Esophagus squamous epithelium (tissue), 5 donors: ENCODE data around the gene TSPAN14. TPM values are rescaled to one million over a fixed set of nuclear protein-coding genes. Genes with fewer than 3 reads are reported as not detected.
A peak's percentile ranks its signal among the peaks of the same experiment; 100 is the strongest.

Experiments
- DNase-seq: peaks from one replicate; lab custom pipeline; 2025; lab: John Stamatoyannopoulos, UW
- H3K27ac ChIP-seq, 4 donors: fragments of 200-600 bp; sonication (generic); one replicate each; pipeline ENCODE4 v1.5.1; 2016 to 2019; ENCODE audit warnings: mild to moderate bottlenecking in 1 of 4
- H3K27me3 ChIP-seq, 4 donors: fragments of 200-600 bp; sonication (generic); 1 replicate in 3 of 4; 2 replicates in 1 of 4; pipeline versions ENCODE4 v1.5.1 to v1.6.0; 2017 to 2021; ENCODE audit warnings: antibody characterized with exemption in 1 of 4
- H3K36me3 ChIP-seq, 3 donors: fragments of 200-600 bp; sonication (generic); one replicate each; pipeline ENCODE4 v1.5.1; 2016 to 2019
- H3K4me1 ChIP-seq, 3 donors: fragments of 200-600 bp; sonication (generic); one replicate each; pipeline ENCODE4 v1.5.1; 2017 to 2019
- H3K4me3 ChIP-seq, 4 donors: fragments of 200-600 bp; sonication (generic); 1 replicate in 3 of 4; 2 replicates in 1 of 4; pipeline ENCODE4 v1.5.1; 2016 to 2019; ENCODE audit warnings: mild to moderate bottlenecking in 2 of 4, moderate library complexity in 1 of 4
- H3K9me3 ChIP-seq, 3 donors: fragments of 200-600 bp; sonication (generic); one replicate each; pipeline ENCODE4 v1.5.1; 2016 to 2019
- CTCF ChIP-seq, 6 experiments: fragments of 450-650 bp in 4 of 6; fragments of 200-600 bp in 2 of 6; sonication (generic) in 2 of 6; IDR thresholded peaks; one replicate each; pipeline ENCODE4 v1.5.1; 2016 to 2019; ENCODE audit warnings: antibody characterized with exemption in 6 of 6, mild to moderate bottlenecking in 4 of 6, moderate library complexity in 4 of 6
- POLR2A ChIP-seq, 4 donors: fragments of 450-650 bp; IDR thresholded peaks; one replicate each; pipeline ENCODE4 v1.6.1; 2017; ENCODE audit warnings: antibody characterized with exemption in 4 of 4, mild to moderate bottlenecking in 4 of 4, moderate library complexity in 3 of 4
- WGBS, 2 donors: methylation state at CpG; one replicate each; pipeline ENCODE4 v1.1.5; 2018; 5-methylcytosine and 5-hydroxymethylcytosine counted together
- intact Hi-C: fragments of 100-400 bp; cut with DNase I; formaldehyde crosslinking; loops from one replicate; pipeline ENCODE4 v1.15.0; 2022
- total RNA-seq, 4 donors: library from RNA; depleted of rRNA; stranded (reverse); fragments of >200 nt; gene quantifications; one replicate each; pipeline ENCODE4 v1.1.0, GENCODE V29; 2016
- donor health status: DM: yes; HTN: yes; CAD: no.

The TSPAN14 gene
- total RNA-seq, 4 donors from 2014 or later: 66.4 to 118 (median 89.8) TPM

GRCh38 chr10:80516506-80517075, 62.5 kb downstream of the TSPAN14 start:
- intact Hi-C loops: no loop called here
- no peak overlapping the region for H3K4me3 ChIP-seq
- H3K27me3 ChIP-seq: no peaks in the 10 kb centered on the region
- TF ChIP-seq POLR2A (IDR thresholded peaks at IDR 0.05): no peak
- TF ChIP-seq CTCF (IDR thresholded peaks at IDR 0.05): no peak
- no peak for DNase-seq
- H3K4me1 ChIP-seq: peaks cover 0 to 48% (median 11%) of the 10 kb centered on the region in 3 donors
- H3K27ac ChIP-seq: peak overlapping the region in 3 of 4 donors; percentile 23 to 61 (median 54)
- H3K36me3 ChIP-seq: peaks cover 53 to 100% (median 72%) of the 10 kb centered on the region in 3 donors
- WGBS, 2 donors: 77 to 79% methylated on average over 4 to 6 of the region's 6 CpGs
- H3K9me3 ChIP-seq: no peaks in the 10 kb centered on the region

- DNase-seq: no peak
- WGBS, 2 donors: 78 to 86% methylated on average over 7 to 10 of the region's 21 CpGs
- H3K4me1 ChIP-seq: peaks cover 0 to 55% (median 11%) of the 10 kb centered on the region in 3 donors
- no peaks in the 10 kb centered on the region for H3K9me3 ChIP-seq
- no peak overlapping the region for H3K4me3 ChIP-seq
- TF ChIP-seq CTCF (IDR thresholded peaks at IDR 0.05) (no peak), POLR2A (IDR thresholded peaks at IDR 0.05) (no peak)
- peak overlapping the region in 2 of 4 donors; percentile 54 to 67 for H3K27ac ChIP-seq
- H3K27me3 ChIP-seq: no peaks in the 10 kb centered on the region
- intact Hi-C loops: no loop called here
- peaks cover 48 to 99% (median 64%) of the 10 kb centered on the region in 3 donors for H3K36me3 ChIP-seq
Measured at GRCh38 chr10:80517416-80518142, 63.5 kb downstream of the TSPAN14 start.

GRCh38 chr10:80518143-80518806, 64.2 kb downstream of the TSPAN14 start:
- TF ChIP-seq POLR2A (IDR thresholded peaks at IDR 0.05) (no peak), CTCF (IDR thresholded peaks at IDR 0.05) (no peak)
- Histone ChIP-seq H3K4me3 (no peak overlapping the region), H3K27me3 (no peaks in the 10 kb centered on the region), H3K4me1 (peaks cover 0 to 62% (median 11%) of the 10 kb centered on the region in 3 donors), H3K9me3 (no peaks in the 10 kb centered on the region), H3K36me3 (peaks cover 41 to 92% (median 57%) of the 10 kb centered on the region in 3 donors), H3K27ac (peak overlapping the region in 3 of 4 donors; percentile 6 to 67 (median 54))
- 88 to 89% methylated on average over 9 to 13 of the region's 17 CpGs for WGBS, 2 donors
- intact Hi-C loops: no loop called here
- DNase-seq: no peak

GRCh38 chr10:80518807-80519360, 64.8 kb downstream of the TSPAN14 start:
- no peak for DNase-seq
- WGBS, 2 donors: 75 to 76% methylated on average over 4 to 7 of the region's 7 CpGs
- peaks cover 35 to 86% (median 51%) of the 10 kb centered on the region in 3 donors for H3K36me3 ChIP-seq
- no peaks in the 10 kb centered on the region for H3K27me3 ChIP-seq
- no peak for TF ChIP-seq CTCF (IDR thresholded peaks at IDR 0.05)
- no peak for TF ChIP-seq POLR2A (IDR thresholded peaks at IDR 0.05)
- no peaks in the 10 kb centered on the region for H3K9me3 ChIP-seq
- intact Hi-C loops: no loop called here
- peak overlapping the region in 1 of 4 donors; percentile 34 for H3K27ac ChIP-seq
- H3K4me3 ChIP-seq: no peak overlapping the region
- H3K4me1 ChIP-seq: peaks cover 0 to 68% (median 15%) of the 10 kb centered on the region in 3 donors
